ENCODE data around the gene NXNL2. TPM values are rescaled to one million over a fixed set of nuclear protein-coding genes. Genes with fewer than 3 reads are reported as not detected.
A peak's percentile ranks its signal among the peaks of the same experiment; 100 is the strongest.

NXNL2 gene
- total RNA-seq, 1 experiment from 2014 or later = 0.66 TPM

GRCh38 chr9:88527618-88528017 is 7.4 kb upstream of the NXNL2 start:
- intact Hi-C loops (cut with micrococcal nuclease) = no loop called here
- Histone ChIP-seq H3K9me3 (ENCODE audit: low read length) (no peaks in the 10 kb centered on the region), H3K4me2 (ENCODE audit: low read length) (no peak overlapping the region), H3K36me3 (ENCODE audit: low read depth, low read length) (no peaks in the 10 kb centered on the region), H3K4me1 (ENCODE audit: insufficient read depth, low read length) (peaks cover 27% of the 10 kb centered on the region), H3K9me2 (replicated peaks; ENCODE audit: low read length) (no peaks in the 10 kb centered on the region), H2AFZ (ENCODE audit: low read length) (no peak overlapping the region), H3K79me2 (ENCODE audit: low read length) (peaks cover 14% of the 10 kb centered on the region; the same call in 1 of the 2 replicates), H3K9ac (ENCODE audit: low read length) (no peak overlapping the region), H3F3A (ENCODE audit: low read length, unreplicated experiment) (no peaks in the 10 kb centered on the region), H3K27me3 (ENCODE audit: low read length) (no peaks in the 10 kb centered on the region), H4K20me1 (ENCODE audit: low read length) (no peaks in the 10 kb centered on the region), H3K27ac (ENCODE audit: low read length) (no peak overlapping the region), H3K4me3 (ENCODE audit: low read length) (no peak overlapping the region)
- DNase-seq = no peak
- TF ChIP-seq EZH2phosphoT487 (IDR thresholded peaks at IDR 0.05; ENCODE audit: borderline replicate concordance, low read length) (no peak), CTCF (conservative IDR thresholded peaks at IDR 0.05; ENCODE audit: low read depth, low read length) (no peak), EZH2 (IDR thresholded peaks at IDR 0.05; ENCODE audit: low read length, unreplicated experiment) (no peak)
- POLR2A ChIA-PET (ENCODE audit: unreplicated experiment) = no interaction called here
- no peak for ATAC-seq
- no TSS peak for BruUV-seq (replicated peaks)
- CTCF ChIA-PET = no interaction called here

- ChIA-PET POLR2A (ENCODE audit: unreplicated experiment) (no interaction called here), CTCF (no interaction called here)
- no peak for ATAC-seq
- Histone ChIP-seq H2AFZ (ENCODE audit: low read length) (no peak overlapping the region), H3K36me3 (ENCODE audit: low read depth, low read length) (no peaks in the 10 kb centered on the region), H3K9me3 (ENCODE audit: low read length) (no peaks in the 10 kb centered on the region), H3K27ac (ENCODE audit: low read length) (no peak overlapping the region), H3K79me2 (ENCODE audit: low read length) (peaks cover 20% of the 10 kb centered on the region), H3K9ac (ENCODE audit: low read length) (no peak overlapping the region), H3F3A (ENCODE audit: low read length, unreplicated experiment) (no peaks in the 10 kb centered on the region), H3K27me3 (ENCODE audit: low read length) (no peaks in the 10 kb centered on the region), H3K4me2 (ENCODE audit: low read length) (no peak overlapping the region), H3K9me2 (replicated peaks; ENCODE audit: low read length) (no peaks in the 10 kb centered on the region), H3K4me3 (ENCODE audit: low read length) (no peak overlapping the region), H4K20me1 (ENCODE audit: low read length) (no peaks in the 10 kb centered on the region), H3K4me1 (ENCODE audit: insufficient read depth, low read length) (peaks cover 28% of the 10 kb centered on the region)
- no peak for DNase-seq
- intact Hi-C loops (cut with micrococcal nuclease) = no loop called here
- no TSS peak for BruUV-seq (replicated peaks)
- TF ChIP-seq EZH2phosphoT487 (IDR thresholded peaks at IDR 0.05; ENCODE audit: borderline replicate concordance, low read length) = no peak
- no peak for TF ChIP-seq EZH2 (IDR thresholded peaks at IDR 0.05; ENCODE audit: low read length, unreplicated experiment)
- no peak for TF ChIP-seq CTCF (conservative IDR thresholded peaks at IDR 0.05; ENCODE audit: low read depth, low read length)
Measured at GRCh38 chr9:88528080-88528790, 6.7 kb upstream of the NXNL2 start.

DNA sequence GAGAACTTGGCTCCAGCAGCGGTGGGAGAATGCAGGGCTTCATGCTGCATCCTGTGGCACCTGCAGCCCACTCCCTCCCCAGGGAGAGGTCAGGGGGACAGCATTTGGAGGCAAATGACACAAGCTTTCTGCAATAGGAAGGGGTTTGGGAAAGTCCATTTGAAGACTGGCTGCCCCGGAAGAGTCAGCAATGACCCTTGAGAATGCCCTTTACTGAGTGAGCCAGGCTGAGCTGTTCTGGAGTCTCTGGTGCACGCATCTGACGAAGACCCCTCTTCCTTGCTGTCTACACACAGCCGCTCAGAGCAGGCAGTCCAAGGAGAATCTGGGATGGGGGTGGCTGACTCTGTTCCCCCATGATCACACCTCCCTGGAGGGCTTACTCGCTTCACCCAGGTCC is 5.5 kb upstream of the NXNL2 start:
- H3K9ac ChIP-seq (ENCODE audit: low read length) = no peak overlapping the region
- H2AFZ ChIP-seq (ENCODE audit: low read length) = no peak overlapping the region
- ATAC-seq (no peak), DNase-seq (no peak)
- peaks cover 28% of the 10 kb centered on the region for H3K79me2 ChIP-seq (ENCODE audit: low read length)
- H3K27me3 ChIP-seq (ENCODE audit: low read length) = no peaks in the 10 kb centered on the region
- peak overlapping the region; percentile 53 for H3K27ac ChIP-seq (ENCODE audit: low read length)
- intact Hi-C loops (cut with micrococcal nuclease) = no loop called here
- POLR2A ChIA-PET (ENCODE audit: unreplicated experiment) = no interaction called here
- CTCF ChIA-PET = no interaction called here
- TF ChIP-seq CTCF (conservative IDR thresholded peaks at IDR 0.05; ENCODE audit: low read depth, low read length) = no peak
- no peak for TF ChIP-seq EZH2 (IDR thresholded peaks at IDR 0.05; ENCODE audit: low read length, unreplicated experiment)
- no peak for TF ChIP-seq EZH2phosphoT487 (IDR thresholded peaks at IDR 0.05; ENCODE audit: borderline replicate concordance, low read length)
- H4K20me1 ChIP-seq (ENCODE audit: low read length) = no peaks in the 10 kb centered on the region
- H3K36me3 ChIP-seq (ENCODE audit: low read depth, low read length) = no peaks in the 10 kb centered on the region
- no TSS peak for BruUV-seq (replicated peaks)
- H3K4me1 ChIP-seq (ENCODE audit: insufficient read depth, low read length) = peaks cover 27% of the 10 kb centered on the region
- H3K4me3 ChIP-seq (ENCODE audit: low read length) = no peak overlapping the region
- no peaks in the 10 kb centered on the region for H3K9me2 ChIP-seq (replicated peaks; ENCODE audit: low read length)
- no peaks in the 10 kb centered on the region for H3K9me3 ChIP-seq (ENCODE audit: low read length)
- H3F3A ChIP-seq (ENCODE audit: low read length, unreplicated experiment) = no peaks in the 10 kb centered on the region
- H3K4me2 ChIP-seq (ENCODE audit: low read length) = peak overlapping the region; percentile 59
